ENCODE data around the gene ATG16L1. TPM values are rescaled to one million over a fixed set of nuclear protein-coding genes. Genes with fewer than 3 reads are reported as not detected.

The ATG16L1 gene
- total RNA-seq, 1 donor from 2014 or later: 23.5 TPM

DNA sequence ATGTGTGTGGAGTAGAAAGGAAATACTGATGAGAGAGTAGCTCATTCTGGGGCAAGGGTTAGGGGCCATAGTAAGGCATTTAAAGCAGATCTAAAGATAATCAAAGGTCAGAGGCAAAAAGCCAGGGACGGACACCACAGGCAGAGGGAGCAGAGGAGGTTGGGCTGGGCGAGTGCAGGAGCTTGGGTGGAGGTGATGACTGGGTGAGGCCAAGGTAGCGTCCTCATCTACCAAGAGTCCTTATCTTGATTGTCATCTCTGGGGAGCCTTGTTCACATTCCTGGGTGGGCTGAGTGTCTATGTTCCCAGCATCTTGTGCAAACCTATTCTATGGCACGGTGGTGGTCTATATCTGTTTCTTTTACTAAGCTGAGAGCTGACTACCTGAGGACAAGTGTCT is 30.1 kb downstream of the ATG16L1 start:
- TF ChIP-seq, protein P1, sequence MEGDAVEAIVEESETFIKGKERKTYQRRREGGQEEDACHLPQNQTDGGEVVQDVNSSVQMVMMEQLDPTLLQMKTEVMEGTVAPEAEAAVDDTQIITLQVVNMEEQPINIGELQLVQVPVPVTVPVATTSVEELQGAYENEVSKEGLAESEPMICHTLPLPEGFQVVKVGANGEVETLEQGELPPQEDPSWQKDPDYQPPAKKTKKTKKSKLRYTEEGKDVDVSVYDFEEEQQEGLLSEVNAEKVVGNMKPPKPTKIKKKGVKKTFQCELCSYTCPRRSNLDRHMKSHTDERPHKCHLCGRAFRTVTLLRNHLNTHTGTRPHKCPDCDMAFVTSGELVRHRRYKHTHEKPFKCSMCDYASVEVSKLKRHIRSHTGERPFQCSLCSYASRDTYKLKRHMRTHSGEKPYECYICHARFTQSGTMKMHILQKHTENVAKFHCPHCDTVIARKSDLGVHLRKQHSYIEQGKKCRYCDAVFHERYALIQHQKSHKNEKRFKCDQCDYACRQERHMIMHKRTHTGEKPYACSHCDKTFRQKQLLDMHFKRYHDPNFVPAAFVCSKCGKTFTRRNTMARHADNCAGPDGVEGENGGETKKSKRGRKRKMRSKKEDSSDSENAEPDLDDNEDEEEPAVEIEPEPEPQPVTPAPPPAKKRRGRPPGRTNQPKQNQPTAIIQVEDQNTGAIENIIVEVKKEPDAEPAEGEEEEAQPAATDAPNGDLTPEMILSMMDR (IDR thresholded peaks at IDR 0.05; ENCODE audit: unreplicated experiment): no peak
- Mint-ChIP-seq H3K27me3 (ENCODE audit: low read depth) (no peaks in the 10 kb centered on the region), H3K36me3 (peaks cover 39% of the 10 kb centered on the region), H3K4me3 (no peak overlapping the region), H3K4me1 (peaks cover 3% of the 10 kb centered on the region), H3K27ac (no peak overlapping the region), H3K9me3 (no peaks in the 10 kb centered on the region)
- no peak for DNase-seq (ENCODE audit: low spot score in 2 of 2, unreplicated experiment in 2 of 2)

DNA sequence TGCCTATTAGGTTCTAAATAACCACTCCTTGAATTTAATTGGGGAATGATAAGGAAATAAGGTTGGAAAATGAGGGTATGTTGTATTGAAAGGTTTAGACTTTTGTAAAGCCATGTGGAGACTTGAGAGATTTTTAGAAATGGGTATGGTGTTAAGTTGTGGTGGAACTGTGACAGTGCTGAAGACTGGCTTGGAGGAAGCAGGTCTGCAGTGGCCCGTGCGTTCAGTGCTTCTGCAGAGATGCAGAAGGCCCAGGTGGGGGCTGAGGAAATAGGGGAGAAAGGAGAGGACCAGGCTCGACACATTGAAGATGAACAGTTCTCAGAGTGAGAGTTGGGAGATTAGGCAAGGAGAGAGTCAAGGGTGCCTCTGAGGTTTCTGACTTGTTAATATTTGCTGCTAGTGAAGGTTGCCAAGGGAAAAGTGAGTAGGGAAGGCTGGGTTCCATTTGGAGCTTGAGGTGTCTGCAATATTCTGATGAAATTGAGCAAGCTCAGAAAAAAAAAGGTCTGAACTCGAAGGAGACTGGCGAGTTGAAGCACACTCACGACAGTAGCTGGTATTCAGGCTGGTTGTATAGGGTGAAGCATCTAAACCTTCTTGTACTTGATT is 30.6 kb downstream of the ATG16L1 start:
- Mint-ChIP-seq H3K9me3 (no peaks in the 10 kb centered on the region), H3K27me3 (ENCODE audit: low read depth) (no peaks in the 10 kb centered on the region), H3K27ac (no peak overlapping the region), H3K4me3 (no peak overlapping the region), H3K36me3 (peaks cover 39% of the 10 kb centered on the region), H3K4me1 (peaks cover 3% of the 10 kb centered on the region)
- TF ChIP-seq, protein P1 (IDR thresholded peaks at IDR 0.05; ENCODE audit: unreplicated experiment): no peak
- no peak for DNase-seq (ENCODE audit: low spot score in 2 of 2, unreplicated experiment in 2 of 2)

DNA sequence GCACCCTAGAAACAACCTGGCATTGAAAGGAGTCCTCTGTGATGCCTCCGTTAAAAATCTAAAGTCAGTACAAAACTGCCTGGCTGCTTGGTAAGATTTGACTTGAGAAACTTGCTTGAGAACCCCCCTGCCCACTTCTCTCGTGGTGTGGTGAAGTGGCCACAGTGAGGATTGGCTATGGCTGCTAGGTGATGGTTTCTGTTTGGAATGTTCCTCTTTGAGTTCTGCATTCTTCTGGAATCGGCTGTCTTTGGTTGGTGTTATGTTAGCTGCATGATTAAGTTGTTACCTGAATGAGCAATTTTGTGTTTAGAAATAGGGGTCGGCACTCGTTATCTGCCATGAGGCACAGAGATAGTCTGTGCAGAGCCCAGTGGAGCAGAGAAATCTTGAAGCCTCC is 34.4 kb downstream of the ATG16L1 start:
- no peak overlapping the region for H3K4me3 Mint-ChIP-seq
- no peaks in the 10 kb centered on the region for H3K27me3 Mint-ChIP-seq (ENCODE audit: low read depth)
- no peak overlapping the region for H3K27ac Mint-ChIP-seq
- H3K36me3 Mint-ChIP-seq: peaks cover 44% of the 10 kb centered on the region
- peaks cover 2% of the 10 kb centered on the region for H3K4me1 Mint-ChIP-seq
- H3K9me3 Mint-ChIP-seq: no peaks in the 10 kb centered on the region
- DNase-seq (ENCODE audit: low spot score in 2 of 2, unreplicated experiment in 2 of 2): no peak
- TF ChIP-seq, protein P1 (IDR thresholded peaks at IDR 0.05; ENCODE audit: unreplicated experiment): no peak

DNA sequence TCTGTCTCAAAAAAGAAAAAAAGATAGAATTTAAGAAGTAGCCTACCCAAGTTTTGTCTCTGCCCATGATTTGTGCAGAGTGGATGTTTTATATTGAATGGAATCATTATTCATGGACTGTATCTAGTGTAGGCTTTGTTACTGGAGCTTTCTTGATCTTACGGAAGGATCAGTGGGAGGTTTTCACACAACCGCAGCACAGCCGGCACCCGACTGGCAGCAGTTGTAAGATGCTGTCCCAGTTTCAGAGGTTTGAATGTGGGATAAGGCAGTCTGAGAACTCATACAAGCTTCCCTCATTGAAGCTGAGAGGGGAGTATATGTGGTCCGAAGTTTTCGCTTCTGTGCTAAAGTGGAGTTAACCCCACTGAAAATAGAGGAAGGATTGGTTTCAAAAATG is 36.4 kb downstream of the ATG16L1 start:
- H3K27me3 Mint-ChIP-seq (ENCODE audit: low read depth): no peaks in the 10 kb centered on the region
- peaks cover 42% of the 10 kb centered on the region for H3K36me3 Mint-ChIP-seq
- H3K27ac Mint-ChIP-seq: no peak overlapping the region
- TF ChIP-seq, protein P1 (IDR thresholded peaks at IDR 0.05; ENCODE audit: unreplicated experiment): no peak
- no peak for DNase-seq (ENCODE audit: low spot score in 2 of 2, unreplicated experiment in 2 of 2)
- H3K4me3 Mint-ChIP-seq: no peak overlapping the region
- no peaks in the 10 kb centered on the region for H3K9me3 Mint-ChIP-seq
- H3K4me1 Mint-ChIP-seq: peaks cover 2% of the 10 kb centered on the region

DNA sequence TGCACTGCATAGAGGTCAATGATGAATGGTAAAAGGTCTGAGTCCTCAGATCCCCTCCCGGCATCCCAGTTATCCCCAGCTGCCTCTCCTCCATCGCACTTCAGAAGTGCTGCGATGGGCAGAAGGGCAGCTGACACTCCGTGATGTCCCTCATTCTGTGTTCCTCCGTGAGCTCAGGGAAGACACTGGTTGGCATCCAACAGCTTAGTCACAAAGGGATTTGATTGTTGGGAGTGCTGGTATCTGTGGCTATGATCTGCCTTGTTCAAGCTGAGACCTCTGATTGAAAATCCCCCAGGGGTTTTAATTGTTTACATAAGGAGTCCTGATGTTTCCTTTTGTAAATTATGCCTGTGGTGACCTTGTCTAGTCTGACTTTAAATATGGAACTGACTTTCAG is 37.2 kb downstream of the ATG16L1 start:
- Mint-ChIP-seq H3K4me1 (peaks cover 2% of the 10 kb centered on the region), H3K9me3 (no peaks in the 10 kb centered on the region), H3K36me3 (peaks cover 43% of the 10 kb centered on the region), H3K27me3 (ENCODE audit: low read depth) (no peaks in the 10 kb centered on the region), H3K4me3 (no peak overlapping the region), H3K27ac (no peak overlapping the region)
- DNase-seq (ENCODE audit: low spot score in 2 of 2, unreplicated experiment in 2 of 2): no peak
- TF ChIP-seq, protein P1 (IDR thresholded peaks at IDR 0.05; ENCODE audit: unreplicated experiment): no peak

DNA sequence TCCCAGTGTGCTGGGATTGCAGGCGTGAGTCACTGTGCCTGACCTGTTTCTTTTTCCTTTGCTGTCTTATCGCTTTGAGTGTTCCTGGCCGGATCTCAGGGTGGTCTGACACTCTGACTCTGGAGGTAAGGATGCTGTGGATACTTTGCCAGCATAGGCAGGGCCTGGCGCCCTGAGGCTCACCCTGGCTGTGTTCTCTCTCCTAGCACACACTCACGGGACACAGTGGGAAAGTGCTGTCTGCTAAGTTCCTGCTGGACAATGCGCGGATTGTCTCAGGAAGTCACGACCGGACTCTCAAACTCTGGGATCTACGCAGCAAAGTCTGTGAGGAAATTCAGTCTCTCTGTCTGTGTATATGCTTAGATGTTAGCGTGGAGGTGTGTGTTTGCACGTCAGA is 38.2 kb downstream of the ATG16L1 start:
- Mint-ChIP-seq H3K36me3 (peaks cover 49% of the 10 kb centered on the region), H3K9me3 (no peaks in the 10 kb centered on the region)
- TF ChIP-seq, protein P1 (IDR thresholded peaks at IDR 0.05; ENCODE audit: unreplicated experiment): no peak

More for the DNA sequence above, 38.2 kb downstream of the ATG16L1 start:
- H3K27ac Mint-ChIP-seq: no peak overlapping the region
- no peak for DNase-seq (ENCODE audit: low spot score in 2 of 2, unreplicated experiment in 2 of 2)
- no peak overlapping the region for H3K4me3 Mint-ChIP-seq
- no peaks in the 10 kb centered on the region for H3K27me3 Mint-ChIP-seq (ENCODE audit: low read depth)
- peaks cover 2% of the 10 kb centered on the region for H3K4me1 Mint-ChIP-seq

Data from mesothelial cell of epicardium (in vitro differentiated cells).